ENCODE data around the gene RABEPK.
"Not testable (repeated sequence)": the region's sequence is repeated elsewhere in the genome, so short reads cannot be mapped to it uniquely, and the experiment has no call there.

RABEPK gene

DNA sequence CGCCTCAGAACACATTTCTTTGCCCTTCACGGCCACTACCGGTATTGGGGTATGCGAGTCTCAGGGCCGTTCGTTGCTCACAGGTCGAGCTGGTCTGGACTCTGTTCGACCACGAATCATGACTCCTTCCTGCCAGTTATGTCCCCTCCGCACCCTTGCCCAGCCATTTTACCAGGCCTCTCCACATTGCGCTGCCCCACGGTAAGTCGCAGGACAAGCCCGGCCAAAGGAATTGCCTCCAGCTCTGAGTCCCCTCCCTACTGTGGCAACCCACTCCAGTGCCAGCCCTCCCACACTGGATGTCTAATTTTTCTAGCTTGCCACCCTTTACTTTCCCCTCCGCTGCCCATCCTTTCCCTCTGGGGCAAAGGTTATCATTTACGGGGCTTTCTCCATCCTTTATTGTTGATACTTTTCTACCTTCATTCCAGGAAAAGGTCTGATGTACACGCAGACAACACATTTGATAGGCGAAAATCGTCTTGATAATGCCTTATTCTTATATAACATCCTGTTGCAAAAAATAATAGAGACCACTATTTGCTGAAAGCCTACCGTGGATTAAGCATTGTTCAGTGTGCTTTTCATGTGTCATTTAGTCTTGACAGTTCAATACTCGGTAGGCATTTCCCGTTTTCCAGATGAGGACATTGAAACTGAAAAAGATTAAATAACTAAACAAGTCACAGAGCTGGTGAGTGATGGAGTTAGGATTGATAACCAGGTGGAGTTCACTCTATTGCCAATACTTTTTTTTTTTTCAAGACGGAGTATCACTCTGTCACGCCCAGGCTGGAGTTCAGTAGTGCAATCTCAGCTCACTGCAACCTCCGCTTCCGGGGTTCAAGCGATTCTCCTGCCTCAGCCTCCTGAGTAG is 41.8 kb downstream of the RABEPK start:
- DNase-seq (ENCODE audit: insufficient read length, low spot score), result peak; percentile 12
- no peak for FAIRE-seq

DNA sequence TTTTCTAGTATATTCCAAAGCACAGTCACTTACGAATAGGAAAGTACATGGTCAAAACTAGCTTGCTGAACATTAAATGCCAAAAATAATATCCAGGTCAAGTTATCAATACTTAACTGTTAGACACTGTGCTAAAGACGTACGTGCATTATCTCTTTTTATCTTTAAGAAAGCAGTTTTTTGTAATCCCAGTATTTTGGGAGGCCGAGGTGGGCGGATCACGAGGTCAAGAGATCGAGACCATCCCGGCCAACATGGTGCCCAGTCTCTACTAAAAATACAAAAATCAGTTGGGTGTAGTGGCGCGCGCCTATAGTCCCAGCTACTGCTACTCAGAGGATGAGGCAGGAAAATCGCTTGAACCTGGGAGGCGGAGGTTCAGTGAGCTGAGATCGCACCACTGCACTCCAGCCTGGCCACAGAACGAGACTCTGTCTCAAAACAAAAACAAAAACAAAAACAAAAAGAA is 43.5 kb downstream of the RABEPK start:
- FAIRE-seq, result no peak

DNA sequence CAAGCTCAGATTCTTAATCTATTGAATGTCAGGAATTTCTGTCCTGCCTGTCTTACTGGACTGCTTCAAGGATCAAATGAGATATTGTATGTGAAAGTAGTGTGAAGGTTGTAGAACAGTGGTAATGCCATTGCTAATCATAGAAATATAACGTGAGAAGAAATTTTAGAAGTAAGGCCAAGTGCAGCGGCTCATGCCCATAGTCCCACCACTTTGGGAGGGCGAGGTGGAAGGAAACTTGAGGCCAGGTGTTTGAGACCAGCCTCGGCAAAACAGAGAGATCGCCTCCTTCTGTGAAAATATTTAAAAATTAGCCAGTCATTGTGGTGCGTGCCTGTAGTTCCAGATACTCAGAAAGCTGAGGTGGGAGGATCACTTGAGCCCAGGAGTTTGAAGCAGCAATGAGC is 45.9 kb downstream of the RABEPK start:
- no peak for FAIRE-seq

More for the DNA sequence above, 43.5 kb downstream of the RABEPK start:
- DNase-seq (ENCODE audit: insufficient read length, low spot score), result no peak

DNA sequence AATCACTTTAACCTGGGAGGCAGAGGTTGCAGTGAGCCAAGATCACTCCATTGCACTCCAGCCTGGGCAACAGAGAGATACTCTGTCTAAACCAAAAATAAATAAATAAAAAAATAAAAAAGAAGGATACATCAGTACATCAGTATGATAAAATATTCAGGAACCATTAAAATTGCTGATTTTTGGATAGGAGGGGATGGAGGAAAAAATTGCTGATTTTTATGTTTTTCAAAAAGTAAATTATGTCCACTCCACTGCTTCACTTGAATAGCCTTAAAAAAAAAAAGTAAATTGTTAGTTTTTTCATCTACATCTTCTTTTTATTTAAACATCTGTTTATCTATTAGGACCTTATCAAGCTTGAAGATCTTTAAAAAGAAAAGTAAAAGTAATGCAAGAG is 53.9 kb downstream of the RABEPK start:
- no peak for DNase-seq (ENCODE audit: insufficient read length, low spot score)
- FAIRE-seq, result no peak

More for the DNA sequence above, 45.9 kb downstream of the RABEPK start:
- DNase-seq (ENCODE audit: insufficient read length, low spot score), result no peak

DNA sequence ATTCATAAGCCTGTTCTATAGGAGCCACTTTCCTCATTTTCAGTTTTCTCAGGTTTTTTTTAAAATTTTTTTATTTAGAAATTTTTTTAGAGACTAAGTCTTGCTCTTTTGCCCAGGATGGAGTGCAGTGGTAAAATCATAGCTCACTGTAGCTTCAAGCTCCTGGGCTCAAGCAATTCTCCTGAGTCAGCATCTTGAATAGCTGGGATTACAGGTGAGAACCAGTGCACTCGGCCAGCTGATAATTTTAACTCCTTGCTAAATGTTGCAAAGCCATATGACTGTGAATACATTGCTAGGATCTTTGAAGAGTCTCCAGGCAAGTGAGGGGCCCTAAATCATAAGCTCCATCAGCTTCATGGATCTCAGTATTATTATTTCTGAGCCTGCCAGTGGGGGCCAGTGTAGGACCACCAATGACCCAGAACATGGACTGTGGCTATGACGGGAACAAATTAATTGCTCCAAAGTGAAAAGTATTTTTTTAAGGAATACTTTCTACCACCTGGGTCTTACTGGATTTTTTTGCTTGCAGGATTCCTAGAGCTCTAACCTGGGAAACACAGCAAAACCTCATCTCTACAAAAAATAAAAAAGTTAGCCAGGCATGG is 55.5 kb downstream of the RABEPK start:
- DNase-seq (ENCODE audit: insufficient read length, low spot score) (no peak), FAIRE-seq (no peak)

DNA sequence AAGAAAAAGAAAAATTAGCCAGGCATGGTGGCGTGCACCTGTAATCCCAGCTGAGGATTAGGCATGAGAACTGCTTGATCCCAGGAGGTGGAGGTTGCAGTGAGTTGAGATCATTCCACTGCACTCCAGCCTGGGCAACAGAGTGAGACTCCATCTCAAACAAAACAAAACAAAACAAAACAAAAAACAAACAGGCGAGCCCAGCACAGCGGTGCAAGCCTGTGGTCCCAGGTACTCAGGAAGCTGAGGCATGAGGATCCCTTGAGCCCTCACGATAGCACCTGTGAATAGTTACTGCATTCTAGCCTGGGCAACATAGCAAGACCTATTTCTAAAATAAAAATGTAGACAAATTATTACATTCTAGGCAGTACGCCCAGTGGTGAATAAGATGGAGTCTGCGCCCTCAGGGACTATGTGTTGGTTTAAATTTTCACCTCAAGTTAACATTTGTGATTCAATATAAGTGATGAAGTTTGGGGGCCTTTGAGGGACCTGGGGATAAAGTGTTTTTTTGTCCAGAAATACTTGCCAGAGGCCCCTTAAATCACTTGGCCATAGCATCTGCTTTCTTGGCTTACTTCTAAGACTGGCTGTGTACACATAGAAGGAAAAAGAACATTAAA is 57.9 kb downstream of the RABEPK start:
- no peak for DNase-seq (ENCODE audit: insufficient read length, low spot score)
- FAIRE-seq, result no peak

DNA sequence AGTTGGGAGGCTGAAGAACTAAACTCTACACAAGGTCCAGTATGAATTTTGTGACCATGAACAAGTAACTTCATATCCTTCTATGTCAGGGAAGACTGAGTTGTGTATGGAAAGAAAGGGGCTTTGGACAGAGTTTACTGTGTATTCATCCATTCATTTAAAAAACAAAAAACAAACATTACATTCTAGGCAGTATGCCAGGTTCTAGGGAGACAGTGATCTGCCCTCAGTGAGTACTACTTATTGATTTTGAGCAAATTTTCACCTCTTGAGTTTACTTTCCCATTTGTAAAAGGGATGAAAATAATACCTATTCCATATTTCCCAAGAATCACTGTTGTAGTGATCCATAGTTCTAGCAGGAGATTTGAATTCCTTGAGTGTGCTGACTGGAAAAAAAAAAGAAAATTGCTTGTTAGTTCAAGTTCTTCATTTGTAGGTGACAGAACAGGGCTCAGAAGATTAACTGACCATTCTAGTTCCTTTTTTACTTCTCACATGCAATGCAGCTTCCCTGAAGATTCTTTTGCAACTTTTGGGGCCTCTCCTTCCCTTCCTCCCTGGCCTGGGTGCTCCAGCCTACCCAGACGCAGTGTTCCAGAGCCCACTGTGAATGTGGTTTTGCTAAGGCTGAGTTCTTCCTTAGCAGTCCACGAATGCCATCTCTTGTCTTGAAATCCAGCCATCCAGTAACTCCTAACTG is 58.6 kb downstream of the RABEPK start:
- DNase-seq (ENCODE audit: insufficient read length, low spot score), result no peak
- FAIRE-seq, result no peak

DNA sequence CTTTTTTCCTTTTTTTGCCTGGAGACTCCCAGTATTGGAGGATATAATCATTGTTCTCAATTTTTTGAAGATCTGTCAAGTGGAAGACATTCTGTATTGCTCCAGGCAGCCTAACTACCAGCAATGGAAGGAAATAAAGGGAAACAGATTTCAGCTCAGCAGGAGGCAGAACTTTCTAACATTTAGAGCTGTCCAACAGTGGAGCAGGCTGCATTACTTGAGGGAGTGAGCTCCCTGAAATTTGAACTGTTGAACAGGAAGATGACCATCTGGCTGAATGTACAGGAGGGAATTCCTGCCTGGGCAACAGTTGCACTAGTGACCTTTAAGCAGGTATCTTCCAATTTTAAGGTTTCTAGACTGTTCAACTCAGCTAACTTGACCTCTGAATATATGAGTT is 60.2 kb downstream of the RABEPK start:
- FAIRE-seq (no peak), DNase-seq (ENCODE audit: insufficient read length, low spot score) (no peak)

DNA sequence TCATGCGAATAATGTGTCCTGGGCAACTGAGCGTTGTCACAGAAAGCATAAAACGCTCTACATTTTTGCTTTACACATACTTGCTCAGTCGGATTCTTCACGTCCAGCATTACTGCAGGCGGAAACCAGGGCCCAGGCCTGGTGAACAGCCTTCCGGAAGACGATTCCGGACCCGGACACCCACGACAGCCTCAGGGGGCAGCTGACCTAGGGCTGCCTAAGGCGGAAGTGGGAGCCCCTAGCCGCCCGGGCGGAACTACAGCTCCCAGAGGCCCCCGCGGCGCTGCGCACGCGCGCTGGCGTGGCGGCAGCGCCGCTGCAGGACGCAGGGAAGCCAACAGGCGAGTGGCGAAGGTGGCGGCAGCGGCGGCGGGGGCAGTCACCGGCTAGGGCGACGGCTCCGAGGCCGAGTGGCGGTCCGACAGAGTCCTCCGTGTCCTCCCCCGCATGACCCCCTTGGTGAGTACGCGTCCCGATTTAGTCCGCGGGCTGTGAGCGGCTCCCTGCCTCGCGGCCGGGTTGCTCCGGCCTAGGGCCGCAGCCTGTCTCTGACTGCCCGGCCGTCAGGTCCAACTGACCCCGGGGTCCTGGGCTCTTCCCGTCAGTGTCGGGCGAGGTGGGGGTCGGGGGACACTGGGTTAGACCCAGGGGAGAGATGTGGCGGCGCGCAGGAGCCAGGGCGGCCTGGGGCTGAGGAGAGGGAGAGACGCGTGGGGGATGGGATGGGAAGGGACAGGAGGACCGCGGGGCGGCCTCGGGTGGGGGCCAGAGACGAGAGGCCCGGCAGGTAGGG is 61.4 kb downstream of the RABEPK start, which contains the start of gene GAPVD1:
GAPVD1 (plus strand) TSS at position 326 of the 793 bp plus-strand sequence. CDS start 37,096 bp downstream, outside the sequence.
- DNase-seq (ENCODE audit: insufficient read length, low spot score) (peak; percentile 97), FAIRE-seq (peak; percentile 93)

DNA sequence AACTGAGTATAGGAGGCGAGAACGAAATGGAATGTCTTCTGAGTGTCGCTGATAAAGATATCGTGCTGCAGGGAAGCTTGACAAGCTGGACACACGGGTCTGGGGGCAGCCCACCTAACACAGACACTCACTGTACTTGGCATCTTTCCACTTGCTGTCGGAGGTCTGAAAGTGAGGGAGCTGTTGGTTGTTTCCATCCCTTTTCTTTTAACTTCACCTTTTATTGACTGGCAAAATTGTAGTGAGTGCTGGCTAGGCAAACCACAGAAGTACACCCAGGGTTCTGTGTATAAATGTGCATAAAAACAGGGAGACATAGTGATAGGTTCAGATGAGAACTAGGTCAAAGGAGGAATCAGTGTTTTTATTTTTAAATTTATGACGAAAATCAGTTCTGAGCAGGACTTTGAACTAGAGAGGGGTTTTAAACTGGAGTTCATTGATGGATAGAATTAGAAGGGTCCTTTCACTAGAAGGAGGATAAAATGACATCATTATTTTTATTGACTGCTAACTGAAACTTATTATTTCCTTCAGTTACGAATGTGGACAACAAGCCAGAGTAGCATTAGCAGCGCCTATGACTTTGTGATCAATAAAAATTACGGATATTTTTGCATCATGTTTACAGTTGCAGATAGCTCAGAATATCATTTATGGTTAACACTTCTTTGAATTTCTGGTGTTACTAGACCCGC is 62.1 kb downstream of the RABEPK start:
- FAIRE-seq, result no peak
- no peak for DNase-seq (ENCODE audit: insufficient read length, low spot score)

DNA sequence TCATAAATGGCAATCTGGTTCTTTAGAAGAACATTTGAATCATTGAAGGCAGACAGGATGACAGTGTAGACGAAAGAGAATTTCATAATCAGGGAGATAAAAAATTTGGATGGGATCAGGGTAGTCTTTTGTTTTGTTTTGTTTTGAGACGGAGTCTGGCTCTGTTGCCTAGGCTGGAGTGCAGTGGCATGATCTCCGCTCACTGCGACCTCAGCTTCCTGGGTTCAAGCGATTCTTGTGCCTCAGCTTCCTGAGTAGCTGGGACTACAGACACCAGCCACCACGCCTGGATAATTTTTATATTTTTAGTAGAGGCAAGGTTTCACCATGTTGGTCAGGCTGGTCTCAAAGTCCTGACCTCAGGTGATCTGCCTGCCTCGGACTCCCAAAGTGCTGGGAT is 63.7 kb downstream of the RABEPK start:
- FAIRE-seq; DNase-seq (ENCODE audit: insufficient read length, low spot score): not testable (repeated sequence)

DNA sequence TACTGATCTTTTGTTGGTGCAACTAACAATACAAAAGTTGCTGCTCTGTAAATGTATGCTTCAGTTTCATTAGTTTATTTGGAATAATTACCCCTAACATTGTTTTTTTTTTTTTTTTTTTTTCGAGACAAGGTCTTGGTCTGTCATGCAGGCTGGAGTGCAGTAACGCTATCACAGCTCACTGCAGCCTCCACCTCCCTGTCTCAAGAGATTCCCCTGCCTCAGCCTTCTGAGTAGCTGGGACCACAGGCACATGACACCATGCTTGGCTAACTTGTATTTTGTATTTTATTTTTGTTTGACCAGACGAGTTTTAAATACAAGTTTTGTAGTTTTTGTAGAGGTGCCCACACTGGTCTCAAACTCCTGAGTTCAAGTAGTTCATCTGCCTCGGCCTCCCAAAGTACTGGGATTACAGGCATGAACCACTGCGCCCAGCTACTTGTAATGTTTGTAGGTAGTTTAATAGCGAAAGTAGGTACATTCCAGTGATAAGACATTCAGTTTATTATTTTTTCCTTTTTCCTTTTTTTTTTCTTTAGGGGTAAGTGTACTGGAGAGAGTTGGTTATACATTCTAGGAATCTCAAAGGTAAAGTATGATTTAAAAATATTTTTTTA is 68.2 kb downstream of the RABEPK start:
- FAIRE-seq (no peak), DNase-seq (ENCODE audit: insufficient read length, low spot score) (no peak)

DNA sequence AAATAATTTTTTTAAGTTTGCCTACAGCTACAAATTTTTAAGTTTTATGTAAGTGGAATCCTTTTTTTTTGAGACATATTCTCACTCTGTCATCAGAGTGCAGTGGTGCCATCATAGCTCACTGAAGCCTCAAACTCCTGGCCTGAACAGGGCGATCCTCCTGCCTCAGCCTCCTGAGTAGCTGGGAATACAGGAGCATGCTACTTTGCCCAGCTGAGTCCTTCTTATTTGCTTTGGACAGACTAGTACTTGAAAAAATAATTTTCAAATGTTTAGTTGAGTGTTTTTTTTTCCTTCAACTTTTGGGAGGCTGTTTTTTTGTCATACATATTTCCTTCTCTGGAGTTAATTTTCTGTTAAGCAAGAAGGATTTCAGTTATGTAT is 68.7 kb downstream of the RABEPK start:
- FAIRE-seq, result no peak
- DNase-seq (ENCODE audit: insufficient read length, low spot score), result no peak

DNA sequence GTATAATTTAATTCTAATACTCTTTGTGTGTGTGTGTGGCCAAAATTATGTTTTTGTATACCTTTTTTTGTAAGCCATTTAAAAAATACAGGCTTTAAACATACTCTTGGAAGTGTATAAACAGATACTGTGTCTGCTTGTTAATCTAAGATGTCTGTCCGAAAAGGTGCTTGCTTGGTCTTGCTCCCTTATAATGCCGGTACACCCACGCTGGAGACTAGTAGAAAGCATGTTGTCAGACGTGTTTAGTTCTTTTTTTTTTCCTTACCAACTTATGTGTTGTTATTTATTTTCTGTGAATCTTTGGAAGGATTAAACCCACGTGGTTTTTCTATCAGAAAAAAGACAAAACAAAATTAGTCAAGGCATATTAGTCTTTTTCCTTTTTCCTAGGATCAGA is 70.7 kb downstream of the RABEPK start:
- FAIRE-seq, result no peak

DNA sequence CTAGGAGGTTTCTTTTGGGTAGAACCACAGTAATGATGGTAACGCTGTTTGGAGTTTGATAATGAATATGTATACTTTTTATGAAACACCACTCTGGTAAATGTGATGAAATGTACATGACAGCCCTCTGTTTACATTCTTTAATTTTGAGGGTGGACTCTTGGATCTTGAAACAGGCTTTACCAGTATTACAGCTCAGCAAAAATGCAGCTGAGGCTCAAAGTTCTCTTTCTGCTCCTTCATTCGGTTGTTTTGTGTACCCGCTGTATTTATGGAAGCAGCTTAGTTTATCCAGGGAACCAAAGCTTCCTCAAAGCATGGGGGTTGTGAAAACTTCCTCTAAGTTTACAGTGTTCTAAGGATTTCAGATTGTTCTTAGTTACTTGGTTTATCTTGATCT is 72.4 kb downstream of the RABEPK start:
- DNase-seq (ENCODE audit: insufficient read length, low spot score) (no peak), FAIRE-seq (no peak)

More for the DNA sequence above, 70.7 kb downstream of the RABEPK start:
- no peak for DNase-seq (ENCODE audit: insufficient read length, low spot score)

DNA sequence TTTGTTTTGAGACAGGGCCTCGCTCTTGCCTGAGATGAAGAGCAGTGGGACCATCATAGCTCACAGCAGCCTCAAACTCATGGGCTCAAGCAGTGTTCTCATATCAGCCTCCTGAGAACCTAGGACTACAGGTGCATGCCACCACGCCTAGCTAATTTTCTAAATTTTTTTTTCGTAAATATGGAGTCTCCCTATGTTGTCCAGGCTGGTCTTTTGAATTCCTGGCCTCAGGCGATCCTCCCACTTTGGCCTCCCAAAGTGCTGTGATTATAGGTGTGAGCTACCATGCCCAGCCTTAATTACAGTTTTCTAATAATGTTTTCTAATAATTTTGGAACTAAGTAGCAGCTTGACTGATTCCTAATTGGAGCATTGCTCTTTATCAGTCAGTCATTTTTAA is 76.4 kb downstream of the RABEPK start:
- no peak for FAIRE-seq
- no peak for DNase-seq (ENCODE audit: insufficient read length, low spot score)

DNA sequence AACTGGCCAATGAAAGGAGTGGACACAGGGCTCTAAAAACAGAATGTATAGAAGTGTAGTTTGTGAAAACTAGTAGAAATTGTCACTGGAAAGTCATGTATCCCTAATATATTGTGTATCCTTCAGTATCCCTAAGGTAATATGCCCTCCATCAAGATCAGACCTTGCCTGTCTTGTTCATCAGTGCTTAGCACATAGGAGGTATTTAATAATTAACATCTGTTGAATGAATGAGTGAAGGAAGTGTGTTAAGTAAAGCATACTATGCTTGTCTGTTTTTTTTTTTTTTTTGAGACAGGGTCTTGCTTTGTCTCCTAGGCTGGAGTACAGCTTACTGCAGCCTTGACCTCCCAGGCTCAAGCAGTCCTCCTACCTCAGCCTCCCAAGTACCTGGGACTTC is 77.1 kb downstream of the RABEPK start:
- no peak for DNase-seq (ENCODE audit: insufficient read length, low spot score)
- FAIRE-seq, result no peak

DNA sequence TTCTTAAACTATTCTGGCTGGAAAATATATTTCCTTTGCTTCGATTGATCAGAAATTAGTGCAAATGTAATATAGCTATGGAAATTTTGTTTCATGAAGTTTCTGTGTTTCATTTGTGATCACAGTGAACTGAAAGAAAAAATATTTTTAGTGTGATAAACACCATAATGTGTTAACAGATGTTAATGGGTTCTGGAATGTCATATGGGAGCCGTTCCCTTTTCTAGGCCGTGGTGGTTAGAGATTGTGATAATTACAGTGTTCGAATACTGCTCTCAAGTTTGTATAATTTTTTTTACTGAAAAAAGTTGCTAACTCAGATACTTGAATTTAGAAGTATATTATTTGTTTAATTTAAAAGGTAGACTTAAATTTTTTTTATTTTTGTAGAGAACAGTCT is 80.6 kb downstream of the RABEPK start:
- no peak for FAIRE-seq
- DNase-seq (ENCODE audit: insufficient read length, low spot score), result no peak

Measured in GM19239 (cell line).